ENCODE data around the gene MARVELD1. TPM values are rescaled to one million over a fixed set of nuclear protein-coding genes. Genes with fewer than 3 reads are reported as not detected.

The MARVELD1 gene
- total RNA-seq, 1 donor from 2014 or later: 8.9 TPM

GRCh38 chr10:97764519-97764931 is 51.0 kb downstream of the MARVELD1 start:
- DNase-seq (ENCODE audit: missing footprints) (peak; percentile 54), ATAC-seq (no peak)
- intact Hi-C loops (cut with DNase I): loop anchor here (10.0 kb wide), 1 partner anchor 280 kb away; no protein-coding TSS in a partner anchor

GRCh38 chr10:97765201-97765600 is 51.7 kb downstream of the MARVELD1 start:
- intact Hi-C loops (cut with DNase I): loop anchor here (10.0 kb wide), 1 partner anchor 280 kb away; no protein-coding TSS in a partner anchor
- no peak for ATAC-seq

GRCh38 chr10:97766106-97766810 is 52.7 kb downstream of the MARVELD1 start:
- DNase-seq (ENCODE audit: missing footprints) (peak; percentile 67), ATAC-seq (no peak)
- intact Hi-C loops (cut with DNase I): loop anchor here (10.0 kb wide), 1 partner anchor 279 kb away; no protein-coding TSS in a partner anchor

More at GRCh38 chr10:97765201-97765600, 51.7 kb downstream of the MARVELD1 start:
- DNase-seq (ENCODE audit: missing footprints): peak; percentile 25

GRCh38 chr10:97766996-97767924 is 53.7 kb downstream of the MARVELD1 start:
- intact Hi-C loops (cut with DNase I): loop anchor here (10.0 kb wide), 1 partner anchor 278 kb away; no protein-coding TSS in a partner anchor
- peak; percentile 57 for DNase-seq (ENCODE audit: missing footprints)
- ATAC-seq: no peak

Other genes starting within 250 kb of the MARVELD1 start
- gene MMS19, start 215.3 kb upstream of the MARVELD1 start, total RNA-seq: 37.7 TPM
- 26.6 TPM for gene UBTD1, start 214.8 kb upstream of the MARVELD1 start, total RNA-seq
- gene ANKRD2, start 141.0 kb upstream of the MARVELD1 start, total RNA-seq: 418 TPM
- 15.6 TPM for gene HOGA1, start 129.3 kb upstream of the MARVELD1 start, total RNA-seq
- 0.97 TPM for gene C10orf62, start 124.0 kb upstream of the MARVELD1 start, total RNA-seq
- gene MORN4, start 80.2 kb upstream of the MARVELD1 start, total RNA-seq: 8.0 TPM
- gene PI4K2A, start 73.1 kb upstream of the MARVELD1 start, total RNA-seq: 11.0 TPM
- gene AVPI1, start 26.5 kb upstream of the MARVELD1 start, total RNA-seq: 8.7 TPM
- 11.7 TPM for gene ZFYVE27, start 23.4 kb downstream of the MARVELD1 start, total RNA-seq
- gene SFRP5, start 58.3 kb downstream of the MARVELD1 start, total RNA-seq: 2.5 TPM
- 0.08 TPM for gene GOLGA7B, start 136.1 kb downstream of the MARVELD1 start, total RNA-seq

All from Right ventricle myocardium inferior (tissue), 1 donor.